GM12874 (cell line): ENCODE data around the gene HERC2.

ENCODE experiments used
- CTCF ChIP-seq: IDR thresholded peaks from 2 replicates; pipeline ENCODE4 v1.5.1; 2011; ENCODE audit warnings: low read depth, mild to moderate bottlenecking, control low read depth, low read length, moderate library complexity; ENCODE audit not compliant: insufficient read depth

Gene HERC2

GRCh38 chr15:28085489-28086174 lies 236.3 kb downstream of the HERC2 start:
- TF ChIP-seq CTCF, result no peak

GRCh38 chr15:28084547-28084946 lies 237.4 kb downstream of the HERC2 start:
- TF ChIP-seq CTCF, result no peak

- TF ChIP-seq CTCF, result no peak
Observed at GRCh38 chr15:28082891-28083684, 238.9 kb downstream of the HERC2 start.

GRCh38 chr15:28081594-28081993 lies 240.4 kb downstream of the HERC2 start:
- no peak for TF ChIP-seq CTCF

GRCh38 chr15:28080386-28080785 lies 241.6 kb downstream of the HERC2 start:
- TF ChIP-seq CTCF, result no peak

- TF ChIP-seq CTCF, result no peak
Observed at GRCh38 chr15:28079313-28079969, 242.5 kb downstream of the HERC2 start.

- TF ChIP-seq CTCF, result no peak
Observed at GRCh38 chr15:28078191-28078719, 243.7 kb downstream of the HERC2 start.
